Epithelial cell of esophagus (primary cell): ENCODE measurements around the gene AQP4.

Experiments used
- DNase-seq: peaks from one replicate; pipeline ENCODE4 v3.0.0; 2010; ENCODE audit warnings: low read depth
- H3K4me3 ChIP-seq: 2 replicates; pipeline ENCODE4 v1.5.1; 2011; ENCODE audit warnings: mild to moderate bottlenecking, low read length, control low read depth
- CTCF ChIP-seq: IDR thresholded peaks from 2 replicates; pipeline ENCODE4 v1.5.1; 2011; ENCODE audit warnings: low read depth, mild to moderate bottlenecking, low read length, control low read depth, inconsistent platforms; ENCODE audit not compliant: insufficient read depth; ENCODE audit errors: missing control alignments

The AQP4 gene

GRCh38 chr18:26867471-26867870 is 2.0 kb upstream of the AQP4 start:
- DNase-seq, result no peak
- no peak for TF ChIP-seq CTCF
- no peak overlapping the region for H3K4me3 ChIP-seq

DNA sequence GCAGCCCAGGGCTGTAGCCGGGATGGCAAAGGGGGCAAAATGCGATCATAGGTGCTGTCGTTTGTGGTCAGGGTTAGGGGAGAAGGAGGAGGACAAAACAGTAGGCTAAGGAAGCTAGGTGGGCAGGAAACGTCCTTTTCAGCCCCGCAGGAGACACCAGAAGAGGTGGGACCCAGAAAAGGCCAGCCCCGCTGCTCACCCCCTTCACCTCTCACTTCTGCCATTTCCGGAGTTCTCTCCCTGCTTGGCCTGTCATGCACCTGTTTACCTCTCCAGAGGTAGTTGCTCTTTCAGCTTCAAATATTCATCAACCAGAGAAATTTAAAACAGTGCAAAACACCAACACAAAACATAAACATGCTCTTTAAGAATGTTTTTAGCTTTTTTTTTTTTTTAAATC is 849 bp downstream of the AQP4 start:
- TF ChIP-seq CTCF, result no peak
- no peak for DNase-seq
- H3K4me3 ChIP-seq, result no peak overlapping the region

DNA sequence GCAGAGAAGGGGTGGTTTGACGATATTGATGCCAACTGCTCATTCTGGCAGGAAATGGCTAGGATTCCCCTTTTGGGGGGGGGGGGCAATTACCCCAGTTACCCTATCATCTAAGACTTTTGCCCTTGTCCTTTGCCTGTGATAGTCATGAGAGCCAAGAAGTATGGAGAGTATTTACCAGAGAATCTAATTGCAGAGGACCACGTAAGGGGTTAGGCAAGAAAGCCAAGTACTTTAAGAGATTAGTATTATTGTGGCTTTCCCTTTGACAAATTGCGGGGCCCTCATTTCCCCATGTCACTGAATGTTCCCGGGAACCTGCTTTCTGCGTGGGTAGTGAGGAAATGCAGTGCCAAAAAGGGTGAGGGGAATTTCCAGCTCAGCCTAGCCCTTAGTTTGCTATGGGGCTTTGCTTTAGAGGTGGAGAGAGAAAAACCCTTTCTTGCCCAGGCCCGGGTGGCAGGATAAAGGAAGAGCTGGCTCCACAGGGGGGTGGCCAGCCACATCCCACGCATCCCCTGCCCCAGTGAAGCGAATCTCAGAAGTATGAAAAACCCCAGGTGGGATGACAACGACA is 1.5 kb downstream of the AQP4 start:
- DNase-seq, result no peak
- TF ChIP-seq CTCF, result no peak
- no peak overlapping the region for H3K4me3 ChIP-seq

DNA sequence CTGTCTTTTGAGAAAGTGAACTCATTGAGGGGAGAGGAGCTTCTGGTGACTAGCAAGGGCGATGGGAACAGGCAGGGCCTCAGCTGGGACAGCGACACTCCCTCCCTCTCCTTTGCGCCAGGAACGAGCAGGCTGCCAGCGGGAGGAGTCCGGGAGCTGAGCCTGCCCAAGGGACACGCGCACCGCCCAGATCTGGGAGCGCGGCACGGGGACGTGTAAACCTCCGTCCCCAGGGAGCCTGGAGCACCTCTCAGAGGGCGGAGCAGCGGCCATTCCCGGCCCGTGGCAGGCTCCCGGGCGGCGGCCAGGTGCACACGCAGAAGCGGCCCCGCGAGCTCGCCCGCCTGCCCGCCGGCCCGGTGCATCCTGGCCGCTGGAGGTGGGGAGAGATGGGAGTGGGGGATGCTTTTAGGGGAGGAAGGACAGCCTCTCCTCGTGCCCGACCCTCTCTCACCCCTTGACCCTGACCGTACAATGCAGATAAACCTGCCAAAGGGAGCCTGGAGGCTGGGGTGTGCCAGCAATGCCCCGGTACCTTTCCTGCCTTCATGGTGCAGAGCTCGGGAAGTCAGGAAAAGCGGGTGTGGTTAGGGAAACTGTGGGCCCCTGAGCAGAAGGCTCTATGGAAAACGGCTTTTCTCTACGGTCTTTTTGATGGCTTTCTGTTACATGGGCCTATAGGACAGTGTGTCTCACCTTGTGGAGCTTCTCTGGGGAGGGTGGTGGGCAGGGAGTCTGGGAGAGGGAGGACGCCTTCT is 2.2 kb downstream of the AQP4 start:
- no peak for TF ChIP-seq CTCF
- H3K4me3 ChIP-seq, result no peak overlapping the region
- peak; percentile 25 for DNase-seq

DNA sequence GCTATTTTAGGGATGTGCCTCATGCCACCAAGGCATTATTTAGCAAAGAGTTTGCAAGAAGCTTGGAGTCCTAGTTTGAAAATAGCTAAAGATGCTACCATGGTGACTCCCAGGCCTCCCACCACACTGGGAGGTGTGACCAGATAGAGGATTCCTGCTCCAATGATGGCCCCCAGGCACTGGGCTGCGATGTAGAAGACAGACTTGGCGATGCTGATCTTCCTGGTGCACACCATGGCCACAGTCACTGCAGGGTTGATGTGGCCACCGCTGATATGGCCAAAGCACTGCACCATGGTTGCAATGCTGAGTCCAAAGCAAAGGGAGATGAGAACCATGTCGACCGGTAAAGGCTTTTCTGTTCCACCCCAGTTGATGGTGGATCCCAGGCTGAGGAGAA is 3.4 kb downstream of the AQP4 start:
- DNase-seq, result no peak
- no peak for TF ChIP-seq CTCF
- no peak overlapping the region for H3K4me3 ChIP-seq

GRCh38 chr18:26854292-26854881 is 11.1 kb downstream of the AQP4 start:
- TF ChIP-seq CTCF, result no peak
- DNase-seq, result no peak
- no peak overlapping the region for H3K4me3 ChIP-seq
